ENCODE measurements around the gene NTRK2. TPM values are rescaled to one million over a fixed set of nuclear protein-coding genes. Genes with fewer than 3 reads are reported as not detected.

The NTRK2 gene
- total RNA-seq, 1 donor from 2014 or later = 0.36 TPM

GRCh38 chr9:84775056-84775643 is 105.6 kb downstream of the NTRK2 start:
- intact Hi-C loops (cut with micrococcal nuclease) = no loop called here

- intact Hi-C loops (cut with micrococcal nuclease) = no loop called here
These were observed 109.0 kb downstream of the NTRK2 start for GRCh38 chr9:84778570-84778969.

DNA sequence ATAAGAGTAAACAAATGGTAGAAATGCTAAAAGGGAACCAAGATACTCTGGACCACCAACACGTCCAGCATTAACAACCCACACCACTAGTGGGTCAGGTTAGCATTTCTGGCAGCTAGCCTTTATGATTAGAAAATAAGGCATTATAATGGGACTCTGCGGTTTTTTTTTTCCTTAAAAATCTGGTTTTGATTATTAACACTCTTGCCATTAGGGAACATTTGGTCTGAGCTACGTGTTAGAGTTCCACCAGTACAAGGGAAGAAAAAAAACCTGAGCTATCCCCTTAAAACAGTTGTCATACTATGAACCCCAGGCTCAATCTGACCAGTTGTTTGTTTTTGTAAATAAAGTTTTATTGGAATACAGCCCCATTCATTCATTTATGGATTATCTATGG is 110.4 kb downstream of the NTRK2 start:
- intact Hi-C loops (cut with micrococcal nuclease) = no loop called here

- intact Hi-C loops (cut with micrococcal nuclease) = no loop called here
These were observed 110.9 kb downstream of the NTRK2 start for GRCh38 chr9:84780385-84780784.

- intact Hi-C loops (cut with micrococcal nuclease) = loop anchor here (1.0 kb wide), 1 partner anchor 84 kb away; no protein-coding TSS in a partner anchor
These were observed 111.9 kb downstream of the NTRK2 start for GRCh38 chr9:84781458-84781857.

DNA sequence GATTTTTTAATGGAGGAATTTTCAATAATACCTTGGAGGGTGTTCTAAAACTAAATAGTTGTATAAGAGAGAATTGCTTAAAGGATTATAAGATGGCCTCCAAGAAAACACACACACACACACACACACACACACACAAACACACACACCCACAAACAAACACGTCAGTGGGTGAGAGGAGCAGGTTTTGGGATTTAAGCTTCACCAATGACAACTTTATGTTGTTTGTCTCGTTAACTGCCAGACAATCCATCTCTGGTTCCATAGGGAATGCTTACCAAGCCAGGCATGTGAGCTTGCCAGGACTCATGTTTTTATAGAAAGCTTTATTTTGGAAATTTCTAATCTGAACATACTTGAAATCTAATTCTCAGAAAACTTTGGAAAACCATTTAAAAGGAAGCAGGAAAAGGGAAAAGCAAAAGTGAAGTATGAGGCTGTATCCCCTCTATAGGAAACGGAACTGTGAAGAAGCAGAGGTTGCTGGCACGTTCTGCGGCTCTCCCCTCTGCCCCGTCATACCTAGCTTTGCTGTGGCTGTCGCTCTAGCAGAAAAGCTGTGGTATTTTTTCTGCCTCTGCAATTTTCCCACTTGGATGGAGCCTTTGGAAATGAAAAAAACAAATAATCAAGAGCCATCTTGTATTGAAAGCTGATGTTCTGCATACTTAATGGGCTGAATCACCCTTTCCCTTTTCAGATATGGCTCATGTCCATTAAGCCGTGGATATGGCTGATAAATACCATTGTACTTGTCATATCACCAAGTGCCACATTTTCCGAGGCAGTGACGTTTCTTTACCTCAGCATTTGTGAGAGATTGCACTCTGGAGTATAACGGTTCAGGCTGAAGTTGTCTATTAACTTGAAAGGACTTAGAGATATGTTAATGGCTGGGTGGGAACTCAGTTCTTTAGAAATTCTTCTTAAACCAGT is 112.7 kb downstream of the NTRK2 start:
- intact Hi-C loops (cut with micrococcal nuclease) = loop anchor here (1.0 kb wide), 1 partner anchor 85 kb away; no protein-coding TSS in a partner anchor

GRCh38 chr9:84785792-84786547 is 116.4 kb downstream of the NTRK2 start:
- intact Hi-C loops (cut with micrococcal nuclease) = no loop called here

DNA sequence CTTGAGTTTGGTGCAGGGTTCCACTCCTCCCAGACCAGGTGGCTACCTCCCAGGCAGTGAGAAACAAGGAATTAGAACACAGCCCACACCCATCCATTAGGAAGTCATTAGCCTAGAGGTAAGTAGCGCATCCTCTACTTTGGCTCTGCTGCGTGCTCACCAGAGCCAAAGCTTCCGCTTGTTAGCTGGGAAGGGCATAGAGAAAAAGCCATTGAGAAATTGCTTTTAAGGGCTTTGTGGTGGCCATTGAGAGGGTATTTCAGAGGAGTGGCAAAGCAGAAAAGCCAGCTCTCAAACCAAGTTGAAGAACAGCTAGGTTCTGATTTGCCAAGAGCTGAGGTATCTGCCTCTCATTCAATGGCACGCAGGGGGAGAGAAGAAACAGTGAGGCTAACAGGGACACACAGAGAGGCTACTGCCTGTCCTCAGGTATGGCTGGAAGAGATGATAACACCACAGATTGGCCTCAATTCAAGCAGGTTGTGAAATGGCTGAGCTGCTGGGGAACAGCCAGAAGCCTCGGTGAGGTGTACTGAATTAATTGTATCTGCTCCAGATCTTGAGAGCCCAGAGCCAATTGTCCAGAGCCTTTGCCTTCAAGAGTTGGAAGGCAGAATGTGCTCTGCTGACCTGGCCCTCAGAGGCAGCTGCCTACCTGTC is 119.4 kb downstream of the NTRK2 start:
- intact Hi-C loops (cut with micrococcal nuclease) = no loop called here

GRCh38 chr9:84789463-84789830 is 119.9 kb downstream of the NTRK2 start:
- intact Hi-C loops (cut with micrococcal nuclease) = no loop called here

DNA sequence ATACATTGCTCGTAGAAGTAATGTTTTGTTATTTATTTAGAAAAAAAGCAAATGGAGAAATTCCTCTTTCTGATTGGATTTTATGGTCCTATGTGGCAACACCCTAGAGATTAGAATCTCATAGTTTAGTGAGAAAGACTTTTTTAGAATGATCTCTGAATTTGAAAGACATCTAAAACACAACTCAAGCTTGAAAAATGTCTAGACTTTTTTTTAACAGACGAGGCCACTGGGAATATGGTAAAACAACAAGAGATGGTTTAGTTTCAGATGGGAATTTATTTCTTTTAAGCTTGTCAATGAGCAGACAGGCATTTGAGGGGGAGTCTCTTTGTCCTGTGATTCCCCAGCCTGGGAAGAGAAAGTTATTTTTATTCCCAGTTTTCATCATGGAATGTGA is 122.1 kb downstream of the NTRK2 start:
- intact Hi-C loops (cut with micrococcal nuclease) = no loop called here

- intact Hi-C loops (cut with micrococcal nuclease) = no loop called here
These were observed 123.7 kb downstream of the NTRK2 start for GRCh38 chr9:84793251-84793650.

DNA sequence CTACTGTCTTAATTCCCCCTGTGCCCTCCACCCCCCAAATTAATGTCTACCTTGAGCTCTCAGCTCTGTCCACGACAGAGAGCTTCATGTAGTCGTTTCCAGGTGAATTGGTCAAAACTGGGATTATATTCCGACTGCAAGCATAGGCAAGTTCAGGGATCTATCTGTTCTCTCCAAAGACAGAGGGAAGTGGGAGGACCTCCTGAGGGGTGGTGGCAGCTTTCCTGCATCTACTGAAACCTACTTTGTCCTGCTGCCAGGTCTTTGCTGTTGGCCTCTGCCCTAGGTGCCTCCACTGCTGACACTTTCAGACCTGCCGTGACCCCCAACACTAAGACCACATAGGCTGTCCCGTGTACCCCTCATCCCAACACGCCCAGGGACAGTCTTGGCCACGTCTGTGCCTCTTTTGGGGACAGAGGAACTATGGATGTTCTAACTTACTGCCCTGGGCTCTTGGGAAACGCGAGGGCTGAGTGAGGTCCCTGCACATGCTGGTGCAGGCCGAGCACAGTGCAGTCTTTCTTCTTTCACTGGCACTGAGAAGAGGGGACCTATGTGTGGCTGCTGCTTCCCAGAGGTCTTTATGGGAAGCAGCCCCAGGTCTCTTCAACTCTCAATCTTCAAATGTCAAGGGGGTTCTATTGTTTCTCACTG is 125.6 kb downstream of the NTRK2 start:
- intact Hi-C loops (cut with micrococcal nuclease) = no loop called here

- intact Hi-C loops (cut with micrococcal nuclease) = no loop called here
These were observed 126.9 kb downstream of the NTRK2 start for GRCh38 chr9:84796404-84796803.

DNA sequence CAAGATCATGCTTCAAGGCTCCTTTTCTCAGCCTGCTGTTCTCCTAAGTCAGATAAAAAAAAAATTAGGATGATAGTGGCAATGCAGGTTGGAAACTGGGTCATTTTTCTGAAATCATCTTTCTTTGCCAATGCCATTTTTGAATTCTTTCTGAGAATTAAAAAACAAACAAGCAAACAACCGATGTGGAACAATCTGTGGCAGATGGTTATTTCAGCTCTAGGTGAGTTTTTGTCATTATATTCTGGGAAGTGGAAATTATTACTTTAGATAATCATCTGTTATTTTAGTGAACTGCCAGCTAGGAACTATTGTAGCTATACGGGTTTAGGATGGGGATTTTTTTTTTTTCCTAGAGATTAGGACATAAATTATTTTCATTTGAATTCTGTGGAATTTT is 129.7 kb downstream of the NTRK2 start:
- intact Hi-C loops (cut with micrococcal nuclease) = no loop called here

- intact Hi-C loops (cut with micrococcal nuclease) = no loop called here
These were observed 135.6 kb downstream of the NTRK2 start for GRCh38 chr9:84804951-84805694.

DNA sequence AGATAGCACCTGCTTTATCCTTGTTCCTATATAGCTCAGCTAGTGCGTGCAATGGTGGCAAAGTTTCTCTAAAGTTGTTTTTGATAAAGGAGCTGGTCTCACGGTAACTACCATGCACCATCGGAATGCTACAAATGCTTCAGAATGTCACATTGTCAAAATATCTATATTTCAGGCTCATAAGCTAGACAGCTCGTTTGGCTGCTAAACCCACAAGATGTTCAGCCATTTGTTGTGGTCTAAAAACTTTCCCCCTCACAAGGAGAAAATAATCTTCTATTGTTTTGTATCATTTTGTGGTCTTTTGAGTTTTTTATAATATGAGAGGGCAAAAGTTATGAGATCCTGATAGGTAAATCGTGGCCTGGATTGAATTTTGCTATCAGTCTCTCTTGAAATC is 137.9 kb downstream of the NTRK2 start:
- intact Hi-C loops (cut with micrococcal nuclease) = no loop called here

DNA sequence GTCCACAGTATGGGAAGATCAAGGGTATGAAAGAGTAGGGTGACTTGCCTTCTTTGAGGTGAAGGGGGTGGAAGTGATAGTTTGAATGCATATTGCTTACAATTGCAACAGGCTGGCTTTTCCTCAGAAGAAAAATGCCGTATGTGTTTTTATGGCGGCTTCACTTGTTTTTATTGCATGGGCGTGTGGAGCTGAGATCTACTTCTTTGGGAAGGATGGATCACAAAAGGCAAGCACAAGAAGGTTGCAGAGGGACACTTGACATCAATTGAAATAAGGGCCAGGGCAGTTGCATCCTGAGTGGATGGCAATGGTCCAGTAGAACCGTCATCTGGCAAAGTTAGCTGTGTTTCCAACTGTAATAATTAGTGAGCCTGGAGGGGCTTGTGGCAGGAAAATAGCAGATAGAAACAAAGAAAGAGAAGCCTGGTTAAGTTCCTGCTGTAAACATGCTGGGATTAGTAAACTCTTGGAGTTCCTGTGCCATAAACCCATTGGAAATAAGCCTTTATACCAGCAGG is 138.4 kb downstream of the NTRK2 start:
- intact Hi-C loops (cut with micrococcal nuclease) = no loop called here

DNA sequence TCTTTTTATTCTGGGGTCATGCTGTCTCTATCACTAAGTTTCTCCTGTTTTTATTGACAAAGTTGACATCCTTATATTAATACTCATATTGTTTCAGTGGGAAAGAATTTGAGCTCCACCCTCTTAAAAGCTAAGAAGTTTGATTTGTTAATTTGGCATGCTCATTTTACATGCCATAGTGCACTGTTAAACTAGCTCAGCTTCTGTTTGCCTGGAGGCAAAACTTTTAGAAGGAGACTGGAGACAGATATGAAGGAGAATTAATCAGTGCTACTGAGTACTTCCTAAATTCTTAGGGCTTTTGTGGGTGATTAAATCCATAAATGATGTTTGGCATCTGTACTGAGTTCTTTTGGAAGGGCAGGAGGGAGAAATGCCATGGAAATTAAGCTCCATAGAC is 138.9 kb downstream of the NTRK2 start:
- intact Hi-C loops (cut with micrococcal nuclease) = no loop called here

- intact Hi-C loops (cut with micrococcal nuclease) = no loop called here
These were observed 141.7 kb downstream of the NTRK2 start for GRCh38 chr9:84811072-84811750.

- intact Hi-C loops (cut with micrococcal nuclease) = no loop called here
These were observed 142.2 kb downstream of the NTRK2 start for GRCh38 chr9:84811751-84812074.
